ENCODE results near the gene ITGB6. TPM values are rescaled to one million over a fixed set of nuclear protein-coding genes. Genes with fewer than 3 reads are reported as not detected.
A peak's percentile ranks its signal among the peaks of the same experiment; 100 is the strongest.

Gene ITGB6
- total RNA-seq, 1 donor from 2014 or later, result 0.99 TPM

GRCh38 chr2:160168878-160169277 lies 31.2 kb downstream of the ITGB6 start:
- DNase-seq, result no peak
- intact Hi-C loops (cut with micrococcal nuclease), result no loop called here
- Histone ChIP-seq H3K36me3 (no peaks in the 10 kb centered on the region), H3K27ac (replicated peaks) (no peak overlapping the region), H3K4me1 (no peaks in the 10 kb centered on the region), H3K27me3 (ENCODE audit: low read depth) (no peaks in the 10 kb centered on the region), H3K9me3 (replicated peaks) (no peaks in the 10 kb centered on the region), H3K4me3 (no peak overlapping the region)
- no peak for TF ChIP-seq CTCF (IDR thresholded peaks at IDR 0.05; ENCODE audit: borderline replicate concordance)

- Histone ChIP-seq H3K9me3 (replicated peaks) (no peaks in the 10 kb centered on the region), H3K4me1 (no peaks in the 10 kb centered on the region), H3K27me3 (ENCODE audit: low read depth) (no peaks in the 10 kb centered on the region), H3K27ac (replicated peaks) (no peak overlapping the region), H3K4me3 (no peak overlapping the region), H3K36me3 (no peaks in the 10 kb centered on the region)
- no peak for TF ChIP-seq CTCF (IDR thresholded peaks at IDR 0.05; ENCODE audit: borderline replicate concordance)
- DNase-seq, result no peak
- intact Hi-C loops (cut with micrococcal nuclease), result no loop called here
Observed at GRCh38 chr2:160167089-160167740, 32.9 kb downstream of the ITGB6 start.

GRCh38 chr2:160165996-160166395 lies 34.1 kb downstream of the ITGB6 start:
- H3K27ac ChIP-seq (replicated peaks), result no peak overlapping the region
- no peak overlapping the region for H3K4me3 ChIP-seq
- DNase-seq, result no peak
- no peak for TF ChIP-seq CTCF (IDR thresholded peaks at IDR 0.05; ENCODE audit: borderline replicate concordance)
- intact Hi-C loops (cut with micrococcal nuclease), result no loop called here
- H3K9me3 ChIP-seq (replicated peaks), result no peaks in the 10 kb centered on the region
- no peaks in the 10 kb centered on the region for H3K27me3 ChIP-seq (ENCODE audit: low read depth)
- no peaks in the 10 kb centered on the region for H3K36me3 ChIP-seq
- no peaks in the 10 kb centered on the region for H3K4me1 ChIP-seq

GRCh38 chr2:160165081-160165480 lies 35.0 kb downstream of the ITGB6 start:
- no peak for TF ChIP-seq CTCF (IDR thresholded peaks at IDR 0.05; ENCODE audit: borderline replicate concordance)
- Histone ChIP-seq H3K27me3 (ENCODE audit: low read depth) (no peaks in the 10 kb centered on the region), H3K4me3 (no peak overlapping the region), H3K36me3 (no peaks in the 10 kb centered on the region), H3K4me1 (no peaks in the 10 kb centered on the region), H3K27ac (replicated peaks) (no peak overlapping the region), H3K9me3 (replicated peaks) (no peaks in the 10 kb centered on the region)
- intact Hi-C loops (cut with micrococcal nuclease), result no loop called here
- DNase-seq, result no peak

GRCh38 chr2:160157861-160158829 lies 41.9 kb downstream of the ITGB6 start:
- DNase-seq, result no peak
- peak overlapping the region; percentile 7 for H3K4me3 ChIP-seq
- H3K27me3 ChIP-seq (ENCODE audit: low read depth), result no peaks in the 10 kb centered on the region
- no peak for TF ChIP-seq CTCF (IDR thresholded peaks at IDR 0.05; ENCODE audit: borderline replicate concordance)
- intact Hi-C loops (cut with micrococcal nuclease), result no loop called here
- H3K4me1 ChIP-seq, result peaks cover 16% of the 10 kb centered on the region
- no peak overlapping the region for H3K27ac ChIP-seq (replicated peaks)
- H3K9me3 ChIP-seq (replicated peaks), result no peaks in the 10 kb centered on the region
- H3K36me3 ChIP-seq, result no peaks in the 10 kb centered on the region
